Muscle of leg (tissue), 11 donors: ENCODE results near the gene FOXN3. TPM values are rescaled to one million over a fixed set of nuclear protein-coding genes. Genes with fewer than 3 reads are reported as not detected.

Experiments used
- DNase-seq: peaks from one replicate; pipeline ENCODE4 v3.0.0; 2013
- H3K27ac ChIP-seq: one replicate; pipeline ENCODE4 v1.5.1; 2013; ENCODE audit warnings: mild to moderate bottlenecking, low read length, control low read depth
- H3K27me3 ChIP-seq: one replicate; pipeline ENCODE4 v1.6.1; 2013; ENCODE audit warnings: low read length; ENCODE audit not compliant: control insufficient read depth, insufficient read depth
- H3K36me3 ChIP-seq: one replicate; pipeline ENCODE4 v1.6.1; 2013; ENCODE audit warnings: low read length; ENCODE audit not compliant: control insufficient read depth, insufficient read depth
- H3K4me1 ChIP-seq: one replicate; pipeline ENCODE4 v1.6.1; 2013; ENCODE audit warnings: low read length; ENCODE audit not compliant: control insufficient read depth, insufficient read depth
- H3K4me3 ChIP-seq: one replicate; pipeline ENCODE4 v1.5.1; 2013; ENCODE audit warnings: low read length, control low read depth
- H3K9me3 ChIP-seq: replicated peaks from 2 replicates; pipeline ENCODE4 v1.6.1; 2013; ENCODE audit warnings: low read depth, low read length; ENCODE audit not compliant: control insufficient read depth
- WGBS: methylation state at CpG from one replicate; pipeline ENCODE4 v1.1.5; 2013; ENCODE audit warnings: missing lambda C conversion rate; ENCODE audit not compliant: insufficient coverage; 5-methylcytosine and 5-hydroxymethylcytosine counted together
- polyA plus RNA-seq, 8 donors: library from polyadenylated mRNA; unstranded; fragments of 120-200 nt; gene quantifications; one replicate each; pipeline versions ENCODE4 v1.2.1 to v1.2.3, GENCODE V29; 2013; ENCODE audit warnings: inconsistent platforms in 1 of 8, low replicate concordance in 1 of 8; ENCODE audit not compliant: insufficient read length in 8 of 8, insufficient read depth in 1 of 8
- total RNA-seq: library from RNA; stranded (reverse); fragments of 120-200 nt; gene quantifications from one replicate; pipeline ENCODE4 v1.2.4, GENCODE V29; 2013

FOXN3 gene
- total and polyA plus RNA-seq, 9 donors: 43.4 to 79.2 (median 64.0) TPM

- H3K4me3 ChIP-seq: no peak overlapping the region
- 100% methylated on average over 3 of the region's 3 CpGs for WGBS
- no peak overlapping the region for H3K27ac ChIP-seq
- no peaks in the 10 kb centered on the region for H3K9me3 ChIP-seq
- no peaks in the 10 kb centered on the region for H3K27me3 ChIP-seq
- H3K4me1 ChIP-seq: peaks cover 11% of the 10 kb centered on the region
- H3K36me3 ChIP-seq: peaks cover 3% of the 10 kb centered on the region
- DNase-seq: no peak
Measured at GRCh38 chr14:89247457-89248122, 169.4 kb downstream of the FOXN3 start.

GRCh38 chr14:89246290-89246689, 170.7 kb downstream of the FOXN3 start:
- DNase-seq: no peak
- Histone ChIP-seq H3K27ac (no peak overlapping the region), H3K36me3 (peaks cover 3% of the 10 kb centered on the region), H3K9me3 (no peaks in the 10 kb centered on the region), H3K4me1 (peaks cover 19% of the 10 kb centered on the region), H3K4me3 (no peak overlapping the region), H3K27me3 (no peaks in the 10 kb centered on the region)
- WGBS: 100% methylated on average over 5 of the region's 8 CpGs

GRCh38 chr14:89245802-89246201, 171.2 kb downstream of the FOXN3 start:
- Histone ChIP-seq H3K4me3 (no peak overlapping the region), H3K36me3 (peaks cover 3% of the 10 kb centered on the region), H3K27ac (no peak overlapping the region), H3K27me3 (no peaks in the 10 kb centered on the region), H3K9me3 (no peaks in the 10 kb centered on the region), H3K4me1 (peaks cover 20% of the 10 kb centered on the region)
- DNase-seq: no peak
- 77% methylated on average over 2 of the region's 9 CpGs for WGBS

- Histone ChIP-seq H3K27me3 (no peaks in the 10 kb centered on the region), H3K27ac (no peak overlapping the region), H3K4me1 (peaks cover 20% of the 10 kb centered on the region), H3K4me3 (no peak overlapping the region), H3K9me3 (no peaks in the 10 kb centered on the region), H3K36me3 (no peaks in the 10 kb centered on the region)
- DNase-seq: no peak
- 75% methylated on average over 4 of the region's 6 CpGs for WGBS
Measured at GRCh38 chr14:89244720-89245119, 172.3 kb downstream of the FOXN3 start.

GRCh38 chr14:89243741-89244140, 173.3 kb downstream of the FOXN3 start:
- peaks cover 13% of the 10 kb centered on the region for H3K4me1 ChIP-seq
- no peak overlapping the region for H3K27ac ChIP-seq
- no CpG with 5 or more reads among the region's 6 CpGs for WGBS

GRCh38 chr14:89243286-89243685, 173.7 kb downstream of the FOXN3 start:
- H3K27ac ChIP-seq: no peak overlapping the region
- peaks cover 11% of the 10 kb centered on the region for H3K4me1 ChIP-seq
- WGBS: no CpG with 5 or more reads among the region's 4 CpGs
- H3K27me3 ChIP-seq: no peaks in the 10 kb centered on the region
- no peak for DNase-seq
- H3K4me3 ChIP-seq: no peak overlapping the region
- no peaks in the 10 kb centered on the region for H3K36me3 ChIP-seq
- H3K9me3 ChIP-seq: no peaks in the 10 kb centered on the region

More at GRCh38 chr14:89243741-89244140, 173.3 kb downstream of the FOXN3 start:
- no peak for DNase-seq
- Histone ChIP-seq H3K36me3 (no peaks in the 10 kb centered on the region), H3K27me3 (no peaks in the 10 kb centered on the region), H3K9me3 (no peaks in the 10 kb centered on the region), H3K4me3 (no peak overlapping the region)

- no peak overlapping the region for H3K27ac ChIP-seq
Measured at GRCh38 chr14:89242652-89243279, 174.3 kb downstream of the FOXN3 start.

GRCh38 chr14:89241934-89242651, 174.9 kb downstream of the FOXN3 start:
- no peak overlapping the region for H3K4me3 ChIP-seq
- H3K27ac ChIP-seq: no peak overlapping the region
- H3K36me3 ChIP-seq: no peaks in the 10 kb centered on the region
- H3K4me1 ChIP-seq: peaks cover 11% of the 10 kb centered on the region
- H3K27me3 ChIP-seq: no peaks in the 10 kb centered on the region
- no peak for DNase-seq
- WGBS: 78% methylated on average over 2 of the region's 8 CpGs
- no peaks in the 10 kb centered on the region for H3K9me3 ChIP-seq

More at GRCh38 chr14:89242652-89243279, 174.3 kb downstream of the FOXN3 start:
- no peaks in the 10 kb centered on the region for H3K9me3 ChIP-seq
- no peaks in the 10 kb centered on the region for H3K36me3 ChIP-seq
- H3K4me1 ChIP-seq: peaks cover 11% of the 10 kb centered on the region
- no peaks in the 10 kb centered on the region for H3K27me3 ChIP-seq
- DNase-seq: no peak
- H3K4me3 ChIP-seq: no peak overlapping the region
- WGBS: no CpG with 5 or more reads among the region's 9 CpGs

- WGBS: 76% methylated on average over 3 of the region's 4 CpGs
- Histone ChIP-seq H3K9me3 (no peaks in the 10 kb centered on the region), H3K36me3 (no peaks in the 10 kb centered on the region), H3K4me3 (no peak overlapping the region), H3K27me3 (no peaks in the 10 kb centered on the region), H3K4me1 (peaks cover 17% of the 10 kb centered on the region), H3K27ac (no peak overlapping the region)
- DNase-seq: no peak
Measured at GRCh38 chr14:89241257-89241656, 175.8 kb downstream of the FOXN3 start.

GRCh38 chr14:89240414-89240813, 176.6 kb downstream of the FOXN3 start:
- Histone ChIP-seq H3K4me1 (peaks cover 17% of the 10 kb centered on the region), H3K27me3 (no peaks in the 10 kb centered on the region), H3K36me3 (peaks cover 2% of the 10 kb centered on the region), H3K4me3 (no peak overlapping the region), H3K9me3 (peaks cover 5% of the 10 kb centered on the region), H3K27ac (no peak overlapping the region)
- DNase-seq: no peak
- no CpG with 5 or more reads among the region's 3 CpGs for WGBS
